MM.1S (cell line): ENCODE data around the gene TMEM212.

Experiments
- DNase-seq: peaks from one replicate; pipeline ENCODE4 v3.0.0-alpha.2; 2015
- H2AFZ ChIP-seq: fragments of 300-600 bp; sonication (generic); 2 replicates; pipeline ENCODE4 v1.6.0; 2016; ENCODE audit warnings: antibody characterized with exemption, low read length
- H3F3A ChIP-seq: fragments of 300-600 bp; sonication (generic); 2 replicates; pipeline ENCODE4 v1.6.1; 2016; ENCODE audit warnings: mild to moderate bottlenecking, antibody characterized with exemption, low read length, moderate library complexity, mixed read lengths; ENCODE audit not compliant: insufficient read depth
- H3K27ac ChIP-seq: fragments of 300-600 bp; sonication (generic); 2 replicates; pipeline ENCODE4 v1.5.1; 2016; ENCODE audit warnings: mild to moderate bottlenecking, low read length
- H3K27me3 ChIP-seq: fragments of 300-600 bp; sonication (generic); replicated peaks from 2 replicates; pipeline ENCODE4 v1.6.0; 2016; ENCODE audit warnings: low read length; ENCODE audit not compliant: insufficient read depth
- H3K36me3 ChIP-seq: fragments of 300-600 bp; sonication (generic); replicated peaks from 2 replicates; pipeline ENCODE4 v1.6.1; 2016; ENCODE audit warnings: mild to moderate bottlenecking, low read length, mixed read lengths; ENCODE audit not compliant: insufficient read depth
- H3K4me1 ChIP-seq: fragments of 300-600 bp; sonication (generic); 2 replicates; pipeline ENCODE4 v1.6.1; 2016; ENCODE audit warnings: low read length, mixed read lengths
- H3K4me2 ChIP-seq: fragments of 300-600 bp; sonication (generic); 2 replicates; pipeline ENCODE4 v1.6.0; 2016; ENCODE audit warnings: low read depth, low read length
- H3K4me3 ChIP-seq: fragments of 300-600 bp; sonication (generic); 2 replicates; pipeline ENCODE4 v1.5.1; 2016; ENCODE audit warnings: low read length, mixed read lengths
- H3K79me2 ChIP-seq: fragments of 300-600 bp; sonication (generic); 2 replicates; pipeline ENCODE4 v1.6.1; 2016; ENCODE audit warnings: mixed run types, low read length, mixed read lengths
- H3K9ac ChIP-seq: fragments of 300-600 bp; sonication (generic); 2 replicates; pipeline ENCODE4 v1.6.1; 2016; ENCODE audit warnings: low read length, mixed read lengths
- H3K9me2 ChIP-seq: fragments of 300-600 bp; sonication (generic); replicated peaks from 2 replicates; pipeline ENCODE4 v1.6.1; 2016; ENCODE audit warnings: mild to moderate bottlenecking, low read length, mixed read lengths; ENCODE audit not compliant: insufficient read depth
- H3K9me3 ChIP-seq: fragments of 300-600 bp; sonication (generic); replicated peaks from 2 replicates; pipeline ENCODE4 v1.6.1; 2016; ENCODE audit warnings: mild to moderate bottlenecking, low read length, mixed read lengths; ENCODE audit not compliant: insufficient read depth
- H4K20me1 ChIP-seq: fragments of 300-600 bp; sonication (generic); 2 replicates; pipeline ENCODE4 v1.6.1; 2016; ENCODE audit warnings: mild to moderate bottlenecking, low read length, moderate library complexity, mixed read lengths; ENCODE audit not compliant: insufficient read depth
- CTCF ChIP-seq: fragments of 300-600 bp; sonication (generic); IDR thresholded peaks from 2 replicates; pipeline ENCODE4 v1.5.1; 2016; ENCODE audit warnings: antibody characterized with exemption, low read length, mixed read lengths
- EZH2 ChIP-seq: fragments of 300-600 bp; sonication (generic); optimal IDR thresholded peaks from 2 replicates; pipeline ENCODE3; 2017; ENCODE audit warnings: low read depth, mild to moderate bottlenecking, antibody characterized with exemption, low read length, mixed read lengths
- EZH2phosphoT487 ChIP-seq: fragments of 300-600 bp; sonication (generic); IDR thresholded peaks from 2 replicates; pipeline ENCODE4 v1.6.1; 2018; ENCODE audit warnings: antibody characterized with exemption, low read length

The TMEM212 gene

GRCh38 chr3:171845481-171846284 lies 2.5 kb downstream of the TMEM212 start:
- Histone ChIP-seq H3K27me3 (no peaks in the 10 kb centered on the region), H3K4me2 (no peak overlapping the region), H2AFZ (no peak overlapping the region), H3K27ac (no peak overlapping the region), H3K4me3 (no peak overlapping the region), H3K9me3 (no peaks in the 10 kb centered on the region), H3K9ac (no peak overlapping the region), H3K79me2 (no peaks in the 10 kb centered on the region), H4K20me1 (no peaks in the 10 kb centered on the region), H3F3A (no peaks in the 10 kb centered on the region), H3K4me1 (no peaks in the 10 kb centered on the region), H3K36me3 (no peaks in the 10 kb centered on the region), H3K9me2 (no peaks in the 10 kb centered on the region)
- no peak for DNase-seq
- TF ChIP-seq EZH2phosphoT487 = no peak
- no peak for TF ChIP-seq EZH2
- no peak for TF ChIP-seq CTCF

GRCh38 chr3:171846597-171846996 lies 3.4 kb downstream of the TMEM212 start:
- no peaks in the 10 kb centered on the region for H3K36me3 ChIP-seq
- H3K9ac ChIP-seq = no peak overlapping the region
- no peaks in the 10 kb centered on the region for H3K79me2 ChIP-seq
- H3K9me3 ChIP-seq = no peaks in the 10 kb centered on the region
- no peak for DNase-seq
- no peaks in the 10 kb centered on the region for H3K9me2 ChIP-seq
- H3K4me1 ChIP-seq = no peaks in the 10 kb centered on the region
- no peak overlapping the region for H3K4me3 ChIP-seq
- H3K27ac ChIP-seq = no peak overlapping the region
- no peak overlapping the region for H2AFZ ChIP-seq
- no peak overlapping the region for H3K4me2 ChIP-seq
- no peak for TF ChIP-seq EZH2phosphoT487
- no peak for TF ChIP-seq EZH2
- no peak for TF ChIP-seq CTCF
- H4K20me1 ChIP-seq = no peaks in the 10 kb centered on the region
- H3F3A ChIP-seq = no peaks in the 10 kb centered on the region
- no peaks in the 10 kb centered on the region for H3K27me3 ChIP-seq

DNA sequence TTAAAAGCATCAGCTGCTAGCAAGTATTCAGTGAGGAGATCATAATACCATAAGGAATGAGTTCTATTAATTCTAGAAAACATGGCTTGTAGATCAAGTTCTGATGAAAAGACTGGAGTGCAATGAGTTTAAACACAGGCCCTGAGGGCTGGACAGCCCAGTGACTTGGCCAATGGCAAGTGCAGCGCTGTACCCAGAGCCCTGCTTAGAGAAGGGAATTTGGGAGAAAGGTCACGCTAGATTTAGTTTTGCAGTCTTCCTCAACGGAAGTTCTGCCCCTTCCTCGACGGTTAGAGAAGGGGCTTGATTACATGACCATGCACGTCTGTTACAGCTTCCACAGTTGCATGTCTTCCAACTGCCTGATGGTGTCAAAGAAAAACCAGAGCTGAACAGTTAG lies 4.0 kb downstream of the TMEM212 start:
- Histone ChIP-seq H2AFZ (no peak overlapping the region), H3K4me3 (no peak overlapping the region), H3K9ac (no peak overlapping the region), H3K36me3 (no peaks in the 10 kb centered on the region), H3K9me3 (no peaks in the 10 kb centered on the region), H3K27ac (no peak overlapping the region), H3K27me3 (no peaks in the 10 kb centered on the region), H3K4me1 (no peaks in the 10 kb centered on the region), H3K79me2 (no peaks in the 10 kb centered on the region), H3K4me2 (no peak overlapping the region), H3K9me2 (no peaks in the 10 kb centered on the region), H4K20me1 (no peaks in the 10 kb centered on the region), H3F3A (no peaks in the 10 kb centered on the region)
- no peak for TF ChIP-seq EZH2phosphoT487
- no peak for TF ChIP-seq EZH2
- no peak for TF ChIP-seq CTCF
- DNase-seq = no peak
